Natural killer cell (primary cell): ENCODE results near the gene DEK. TPM values are rescaled to one million over a fixed set of nuclear protein-coding genes. Genes with fewer than 3 reads are reported as not detected.

Source experiments
- ATAC-seq, 3 donors: fragments of 150-1000 bp in 2 of 3; fragments of 200-7000 bp in 1 of 3; cut with Tn5 transposase; 1 replicate in 1 of 3; 2 replicates in 2 of 3; pipeline ENCODE4 v1.10.0; 2021; ENCODE audit warnings: mild to moderate bottlenecking in 2 of 3, moderate library complexity in 2 of 3
- DNase-seq, 2 donors: peaks; one replicate each; pipeline versions ENCODE4 v3.0.0 to v3.0.0-alpha.2; 2013 to 2021; ENCODE audit warnings: mixed read lengths in 1 of 2
- H3K27ac ChIP-seq: one replicate; pipeline ENCODE4 v1.5.1; 2013; ENCODE audit warnings: mild to moderate bottlenecking, low read length
- H3K27me3 ChIP-seq: one replicate; pipeline ENCODE4 v1.6.1; 2013; ENCODE audit warnings: low read length; ENCODE audit not compliant: control insufficient read depth, insufficient read depth
- H3K36me3 ChIP-seq: one replicate; pipeline ENCODE4 v1.6.1; 2013; ENCODE audit warnings: low read length; ENCODE audit not compliant: control insufficient read depth, insufficient read depth
- H3K4me1 ChIP-seq: one replicate; pipeline ENCODE4 v1.6.1; 2013; ENCODE audit warnings: low read length; ENCODE audit not compliant: control insufficient read depth, insufficient read depth
- H3K4me3 ChIP-seq: one replicate; pipeline ENCODE4 v1.5.1; 2013; ENCODE audit warnings: low read length
- H3K9me3 ChIP-seq: one replicate; pipeline ENCODE4 v1.6.1; 2013; ENCODE audit warnings: low read length; ENCODE audit not compliant: control insufficient read depth, insufficient read depth
- H3K27ac Mint-ChIP-seq, 2 donors: one replicate each; pipeline ENCODE4 v1.8.0; 2022; ENCODE audit warnings: mild to moderate bottlenecking in 2 of 2, mixed read lengths in 2 of 2, moderate library complexity in 1 of 2
- H3K27me3 Mint-ChIP-seq, 2 donors: one replicate each; pipeline ENCODE4 v1.8.0; 2022; ENCODE audit warnings: low read depth in 2 of 2, mixed read lengths in 2 of 2
- H3K36me3 Mint-ChIP-seq: one replicate; pipeline ENCODE4 v1.8.0; 2022; ENCODE audit warnings: mixed read lengths
- H3K4me1 Mint-ChIP-seq, 2 donors: one replicate each; pipeline ENCODE4 v1.8.0; 2022; ENCODE audit warnings: mixed read lengths in 2 of 2
- H3K4me3 Mint-ChIP-seq: one replicate; pipeline ENCODE4 v1.8.0; 2022; ENCODE audit warnings: mild to moderate bottlenecking, moderate library complexity, mixed read lengths
- H3K9me3 Mint-ChIP-seq, 2 donors: one replicate each; pipeline ENCODE4 v1.8.0; 2022; ENCODE audit warnings: mixed read lengths in 2 of 2
- CTCF ChIP-seq: fragments of 200-600 bp; IDR thresholded peaks from one replicate; pipeline ENCODE4 v1.8.0; 2022; ENCODE audit warnings: antibody characterized with exemption
- WGBS: methylation state at CpG from one replicate; pipeline ENCODE4 v1.1.7; 2013; ENCODE audit warnings: missing lambda C conversion rate; ENCODE audit not compliant: insufficient coverage; 5-methylcytosine and 5-hydroxymethylcytosine counted together
- intact Hi-C: fragments of 100-400 bp; cut with micrococcal nuclease; formaldehyde crosslinking; loops from one replicate; pipeline ENCODE4 v1.14.2; 2022
- total RNA-seq, 4 donors: library from RNA; stranded (reverse); fragments of 120-200 nt in 1 of 4; gene quantifications; one replicate each; pipeline versions ENCODE4 v1.2.3 to v1.2.4, GENCODE V29; 2013 to 2022

Gene DEK
- total RNA-seq, 3 donors from 2014 or later (not counting 1 experiment from before 2014, with no cell fraction given): 79.5 to 89.7 (median 80.9) TPM

GRCh38 chr6:18262702-18263417, 1.5 kb downstream of the DEK start:
- ATAC-seq (peak; percentile 16 to 45 (median 28)), DNase-seq (peak in 1 of 2 donors; percentile 73)
- Histone ChIP-seq H3K4me1 (peaks cover 31% of the 10 kb centered on the region), H3K36me3 (peaks cover 3% of the 10 kb centered on the region), H3K27ac (peak overlapping the region; percentile 77), H3K27me3 (no peaks in the 10 kb centered on the region), H3K9me3 (no peaks in the 10 kb centered on the region), H3K4me3 (peak overlapping the region; percentile 84)
- intact Hi-C loops: no loop called here
- H3K4me1 Mint-ChIP-seq: peaks cover 56% of the 10 kb centered on the region in 2 donors
- H3K27me3 Mint-ChIP-seq: no peaks in the 10 kb centered on the region
- no peak for TF ChIP-seq CTCF
- peak overlapping the region; percentile 91 to 94 for H3K27ac Mint-ChIP-seq
- H3K36me3 Mint-ChIP-seq: no peaks in the 10 kb centered on the region
- peak overlapping the region; percentile 97 for H3K4me3 Mint-ChIP-seq
- WGBS: under 1% methylated on average over 15 of the region's 18 CpGs
- no peaks in the 10 kb centered on the region for H3K9me3 Mint-ChIP-seq

- Histone ChIP-seq H3K27ac (no peak overlapping the region), H3K4me1 (peaks cover 31% of the 10 kb centered on the region), H3K9me3 (no peaks in the 10 kb centered on the region), H3K36me3 (peaks cover 12% of the 10 kb centered on the region), H3K4me3 (no peak overlapping the region), H3K27me3 (no peaks in the 10 kb centered on the region)
- H3K36me3 Mint-ChIP-seq: no peaks in the 10 kb centered on the region
- DNase-seq (no peak), ATAC-seq (no peak)
- peak overlapping the region; percentile 97 for H3K4me3 Mint-ChIP-seq
- 71% methylated on average over 6 of the region's 6 CpGs for WGBS
- H3K27ac Mint-ChIP-seq: peak overlapping the region; percentile 91 to 94
- intact Hi-C loops: no loop called here
- peaks cover 56 to 62% of the 10 kb centered on the region in 2 donors for H3K4me1 Mint-ChIP-seq
- no peak for TF ChIP-seq CTCF
- H3K9me3 Mint-ChIP-seq: no peaks in the 10 kb centered on the region
- no peaks in the 10 kb centered on the region for H3K27me3 Mint-ChIP-seq
These were observed 2.5 kb downstream of the DEK start for GRCh38 chr6:18261877-18262276.

- TF ChIP-seq CTCF: no peak
- Histone ChIP-seq H3K4me3 (no peak overlapping the region), H3K27me3 (no peaks in the 10 kb centered on the region), H3K4me1 (peaks cover 29% of the 10 kb centered on the region), H3K27ac (peak overlapping the region; percentile 28), H3K36me3 (peaks cover 25% of the 10 kb centered on the region), H3K9me3 (no peaks in the 10 kb centered on the region)
- peak in 2 of 3 donors; percentile 12 to 30 for ATAC-seq
- DNase-seq: peak; percentile 24 to 47
- WGBS: 27% methylated on average over 4 of the region's 4 CpGs
- Mint-ChIP-seq H3K4me1 (peaks cover 54 to 60% of the 10 kb centered on the region in 2 donors), H3K4me3 (peak overlapping the region; percentile 35), H3K27ac (peak overlapping the region; percentile 91 to 94), H3K27me3 (no peaks in the 10 kb centered on the region), H3K9me3 (no peaks in the 10 kb centered on the region), H3K36me3 (peaks cover 2% of the 10 kb centered on the region)
- intact Hi-C loops: no loop called here
These were observed 3.8 kb downstream of the DEK start for GRCh38 chr6:18260448-18261106.
